Suprapubic skin (tissue), 4 donors: ENCODE data around the gene RNF223.

Experiments
- POLR2A ChIP-seq, 2 donors: fragments of 450-650 bp; IDR thresholded peaks; one replicate each; pipeline ENCODE4 v1.6.1; 2017; ENCODE audit warnings: antibody characterized with exemption in 2 of 2, mild to moderate bottlenecking in 2 of 2, moderate library complexity in 2 of 2
- POLR2AphosphoS5 ChIP-seq, 3 donors: sonication (generic); formaldehyde crosslinking; IDR thresholded peaks; one replicate each; pipeline ENCODE4 v1.6.1; 2017; ENCODE audit warnings: antibody characterized with exemption in 3 of 3
- TF ChIP-seq, protein P1 (sequence below), 2 donors: fragments of 200-600 bp in 1 of 2; fragments of 450-650 bp in 1 of 2; sonication (generic) in 1 of 2; IDR thresholded peaks; one replicate each; pipeline ENCODE4 v1.5.1; 2016 to 2019; ENCODE audit warnings: antibody characterized with exemption in 2 of 2, mild to moderate bottlenecking in 1 of 2, moderate library complexity in 1 of 2

DNA sequence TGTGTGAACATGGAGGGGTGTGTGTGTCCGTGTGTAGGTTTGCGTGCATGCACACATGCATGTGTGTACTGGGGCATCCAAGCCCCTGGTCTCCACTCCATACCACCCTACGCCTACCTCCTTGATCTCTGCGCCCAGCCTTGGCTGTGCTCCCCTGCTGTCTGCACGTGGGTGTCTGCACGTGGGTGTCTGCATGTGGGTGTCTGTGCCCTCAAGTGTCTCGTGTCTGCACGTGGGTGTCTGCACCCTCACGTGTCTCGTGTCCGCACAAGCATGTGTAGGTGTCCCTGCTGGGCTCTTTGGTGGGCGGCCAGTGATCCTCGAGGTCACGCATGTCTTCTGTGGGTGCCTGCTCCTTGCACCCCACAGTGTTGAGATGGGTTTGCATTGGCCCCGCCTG lies 21.1 kb downstream of the RNF223 start:
- no peak for TF ChIP-seq POLR2A (IDR thresholded peaks at IDR 0.05)
- TF ChIP-seq, protein P1, sequence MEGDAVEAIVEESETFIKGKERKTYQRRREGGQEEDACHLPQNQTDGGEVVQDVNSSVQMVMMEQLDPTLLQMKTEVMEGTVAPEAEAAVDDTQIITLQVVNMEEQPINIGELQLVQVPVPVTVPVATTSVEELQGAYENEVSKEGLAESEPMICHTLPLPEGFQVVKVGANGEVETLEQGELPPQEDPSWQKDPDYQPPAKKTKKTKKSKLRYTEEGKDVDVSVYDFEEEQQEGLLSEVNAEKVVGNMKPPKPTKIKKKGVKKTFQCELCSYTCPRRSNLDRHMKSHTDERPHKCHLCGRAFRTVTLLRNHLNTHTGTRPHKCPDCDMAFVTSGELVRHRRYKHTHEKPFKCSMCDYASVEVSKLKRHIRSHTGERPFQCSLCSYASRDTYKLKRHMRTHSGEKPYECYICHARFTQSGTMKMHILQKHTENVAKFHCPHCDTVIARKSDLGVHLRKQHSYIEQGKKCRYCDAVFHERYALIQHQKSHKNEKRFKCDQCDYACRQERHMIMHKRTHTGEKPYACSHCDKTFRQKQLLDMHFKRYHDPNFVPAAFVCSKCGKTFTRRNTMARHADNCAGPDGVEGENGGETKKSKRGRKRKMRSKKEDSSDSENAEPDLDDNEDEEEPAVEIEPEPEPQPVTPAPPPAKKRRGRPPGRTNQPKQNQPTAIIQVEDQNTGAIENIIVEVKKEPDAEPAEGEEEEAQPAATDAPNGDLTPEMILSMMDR (IDR thresholded peaks at IDR 0.05), result no peak
- no peak for TF ChIP-seq POLR2AphosphoS5 (IDR thresholded peaks at IDR 0.05)
